K562 (cell line): Measurements from ENCODE around the gene REXO2. TPM values are rescaled to one million over a fixed set of nuclear protein-coding genes. Genes with fewer than 3 reads are reported as not detected.

Source experiments
- ATAC-seq: fragments of 200-7000 bp; cut with Tn5 transposase; 3 replicates; pipeline ENCODE4 v1.9.1; 2020; ENCODE audit warnings: moderate library complexity
- BruUV-seq: library from RNA; stranded (reverse); fragments of 400-500 nt; replicated peaks from 2 replicates; lab custom pipeline; 2021; lab: Mats Ljungman, UMichigan
- CTCF ChIA-PET: fragments of 300-600 bp; formaldehyde crosslinking; extraction: SDS; loops from one replicate; lab custom pipeline; 2021; ENCODE audit warnings: low intra/inter-chr PET ratio; lab: Yijun Ruan, JAX
- POLR2A ChIA-PET: fragments of 300-600, 350-650 bp; sonication (Branson Sonifier 250); formaldehyde crosslinking; extraction: SDS; loops from one replicate; lab custom pipeline; 2021; ENCODE audit warnings: antibody characterized with exemption, inconsistent platforms; lab: Yijun Ruan, JAX
- DNase-seq, 4 experiments: peaks; one replicate each; pipeline versions ENCODE4 v3.0.0 to v3.0.0-alpha.2; 2011 to 2018; ENCODE audit warnings: low spot score in 3 of 4, mixed read lengths in 3 of 4; ENCODE audit errors: extremely low read depth in 1 of 4
- FAIRE-seq: peaks from 2 replicates; lab custom pipeline; 2011; peaks lifted over from hg19 to GRCh38; lab: Jason Lieb, UNC
- H2AFZ ChIP-seq: 2 replicates; pipeline ENCODE4 v1.6.0; 2011; ENCODE audit warnings: low read depth, low read length, control low read depth, inconsistent platforms
- H3K27ac ChIP-seq: fragments of 200-600 bp; 3 replicates; pipeline ENCODE4 v1.8.0; 2011; ENCODE audit warnings: low read depth, mild to moderate bottlenecking, control low read depth, inconsistent platforms, low read length, moderate library complexity, mixed read lengths; ENCODE audit errors: extremely low read depth
- H3K27me3 ChIP-seq, 2 experiments: fragments of 300-600 bp in 1 of 2; 2 replicates in 1 of 2; 3 replicates in 1 of 2; pipeline versions ENCODE4 v1.6.0 to v1.8.0; 2011; ENCODE audit warnings: inconsistent platforms in 2 of 2, low read length in 2 of 2, mild to moderate bottlenecking in 1 of 2, mixed read lengths in 1 of 2, moderate library complexity in 1 of 2; ENCODE audit not compliant: control insufficient read depth in 2 of 2, insufficient read depth in 2 of 2
- H3K36me3 ChIP-seq: fragments of 300-600 bp; 3 replicates; pipeline ENCODE4 v1.8.0; 2011; ENCODE audit warnings: mild to moderate bottlenecking, low read length, inconsistent platforms; ENCODE audit not compliant: control insufficient read depth, insufficient read depth
- H3K4me1 ChIP-seq, 2 experiments: fragments of 200-600 bp in 1 of 2; replicated peaks in 1 of 2; 2 replicates in 1 of 2; 3 replicates in 1 of 2; pipeline versions ENCODE4 v1.5.1 to v1.8.0; 2011; ENCODE audit warnings: inconsistent platforms in 2 of 2, low read length in 2 of 2, mild to moderate bottlenecking in 1 of 2, mixed read lengths in 1 of 2, moderate library complexity in 1 of 2; ENCODE audit not compliant: control insufficient read depth in 2 of 2, insufficient read depth in 2 of 2
- H3K4me2 ChIP-seq: 2 replicates; pipeline ENCODE4 v1.6.1; 2011; ENCODE audit warnings: low read length, control low read depth, inconsistent platforms, mixed read lengths; ENCODE audit not compliant: insufficient read depth
- H3K4me3 ChIP-seq: fragments of 200-600 bp; sonication (generic), shearing (Covaris generic); 2 replicates; pipeline ENCODE4 v1.5.1; 2016; ENCODE audit warnings: control low read depth, inconsistent platforms
- H3K79me2 ChIP-seq: fragments of 200-600 bp; 3 replicates; pipeline ENCODE4 v1.8.0; 2011; ENCODE audit warnings: low read length, inconsistent platforms; ENCODE audit not compliant: control insufficient read depth, insufficient read depth
- H3K9ac ChIP-seq, 2 experiments: 2 replicates each; pipeline versions ENCODE4 v1.6.0 to v1.6.1; 2011; ENCODE audit warnings: low read depth in 2 of 2, low read length in 2 of 2, control low read depth in 1 of 2, inconsistent platforms in 1 of 2, mild to moderate bottlenecking in 1 of 2, mixed read lengths in 1 of 2; ENCODE audit not compliant: insufficient read depth in 1 of 2
- H3K9me1 ChIP-seq: one replicate; pipeline ENCODE4 v1.6.0; 2011; ENCODE audit warnings: inconsistent platforms, mild to moderate bottlenecking, low read length, moderate library complexity; ENCODE audit not compliant: control insufficient read depth, insufficient read depth
- H3K9me3 ChIP-seq: replicated peaks from 2 replicates; pipeline ENCODE4 v1.5.1; 2011; ENCODE audit warnings: low read depth, low read length, inconsistent platforms; ENCODE audit not compliant: control insufficient read depth, insufficient read depth
- H4K20me1 ChIP-seq: replicated peaks from 2 replicates; pipeline ENCODE4 v1.6.1; 2011; ENCODE audit warnings: low read length, inconsistent platforms, mixed read lengths; ENCODE audit not compliant: control insufficient read depth, insufficient read depth
- ATF1 ChIP-seq, 2 experiments: fragments of 450-650 bp in 1 of 2; IDR thresholded peaks; 2 replicates each; pipeline ENCODE4 v1.6.1; 2016; ENCODE audit warnings: missing compliant biosample characterization in 1 of 2, missing genetic modification characterization in 1 of 2
- ATF3 ChIP-seq, 2 experiments: fragments of 450-650 bp in 1 of 2; sonication (generic) in 1 of 2; formaldehyde crosslinking in 1 of 2; IDR thresholded peaks in 1 of 2; conservative IDR thresholded peaks in 1 of 2; 2 replicates each; pipeline versions ENCODE4 v1.6.1 to v1.8.1; 2016 to 2023; ENCODE audit warnings: mild to moderate bottlenecking in 2 of 2, moderate library complexity in 2 of 2, inconsistent platforms in 1 of 2, missing genetic modification reagents in 1 of 2
- FUS ChIP-seq: fragments of 200-400 bp; formaldehyde crosslinking; optimal IDR thresholded peaks from 2 replicates; pipeline ENCODE3; 2017; ENCODE audit warnings: low read depth, low read length
- GATA2 ChIP-seq: sonication (generic); formaldehyde crosslinking; IDR thresholded peaks from 2 replicates; pipeline ENCODE4 v1.4.0; 2020; ENCODE audit warnings: mild to moderate bottlenecking, missing genetic modification reagents
- HIVEP1 ChIP-seq: fragments of 250-450 bp; sonication (Bioruptor Pico); IDR thresholded peaks from 2 replicates; pipeline ENCODE4 v1.4.0; 2020; ENCODE audit warnings: mild to moderate bottlenecking
- KAT8 ChIP-seq: fragments of 450-650 bp; IDR thresholded peaks from 2 replicates; pipeline ENCODE4 v1.6.1; 2016; ENCODE audit warnings: low read depth, mild to moderate bottlenecking
- NCOA6 ChIP-seq: fragments of 450-650 bp; IDR thresholded peaks from 2 replicates; pipeline ENCODE4 v1.6.1; 2017; ENCODE audit warnings: mild to moderate bottlenecking
- NR4A1 ChIP-seq, 2 experiments: fragments of 250-450 bp in 1 of 2; fragments of 450-650 bp in 1 of 2; sonication (Bioruptor Pico) in 1 of 2; IDR thresholded peaks; 2 replicates each; pipeline versions ENCODE4 v1.4.0 to v1.6.1; 2016 to 2020; ENCODE audit warnings: mild to moderate bottlenecking in 2 of 2, missing compliant biosample characterization in 1 of 2, missing genetic modification characterization in 1 of 2, moderate library complexity in 1 of 2
- PHB ChIP-seq: fragments of 250-450 bp; sonication (Bioruptor Pico); IDR thresholded peaks from 2 replicates; pipeline ENCODE4 v1.5.0; 2021
- TEAD4 ChIP-seq, 2 experiments: sonication (generic) in 1 of 2; formaldehyde crosslinking in 1 of 2; IDR thresholded peaks; 2 replicates each; pipeline versions ENCODE4 v1.6.1 to v1.8.0; 2012 to 2022; ENCODE audit warnings: borderline replicate concordance in 1 of 2, inconsistent platforms in 1 of 2, low read length in 1 of 2, mild to moderate bottlenecking in 1 of 2, missing genetic modification reagents in 1 of 2
- ZNF134 ChIP-seq: fragments of 250-450 bp; sonication (Bioruptor Pico); conservative IDR thresholded peaks from 2 replicates; pipeline ENCODE4 v1.4.0; 2020
- ZNF143 ChIP-seq: sonication (generic); formaldehyde crosslinking; IDR thresholded peaks from 2 replicates; pipeline ENCODE4 v1.9.0; 2022; ENCODE audit warnings: mild to moderate bottlenecking, missing genetic modification reagents
- WGBS: fragments of 100-300 bp; shearing (Covaris generic); methylation state at CpG from one replicate; pipeline ENCODE4 v1.1.6; 2016; ENCODE audit warnings: low coverage, mixed read lengths; ENCODE audit not compliant: insufficient coverage; ENCODE audit errors: missing lambda C conversion rate; 5-methylcytosine and 5-hydroxymethylcytosine counted together
- in situ Hi-C: fragments of 300-500 bp; cut with MboI; formaldehyde crosslinking; loops from 4 replicates; pipeline ENCODE4 v1.15.0; 2018; ENCODE audit warnings: inconsistent platforms, mixed read lengths
- intact Hi-C: fragments of 100-400 bp; cut with micrococcal nuclease; formaldehyde crosslinking; loops from 2 replicates; pipeline ENCODE4 v1.14.2; 2022
- polyA plus RNA-seq, 8 experiments: library from polyadenylated mRNA; depleted of rRNA in 4 of 8; stranded (reverse) in 5 of 8; unstranded in 3 of 8; fragments of >200 nt; fragmentation: Nextera tagmentation in 2 of 8; fragmentation: Illumina TruSeq in 1 of 8; extraction: Ambion mirVana in 2 of 8; extraction: Trizol in 1 of 8; gene quantifications; 2 replicates each; pipeline versions ENCODE4 v1.2.1 to v1.2.3, GENCODE V29; 2011 to 2014; ENCODE audit warnings: inconsistent platforms in 1 of 8, missing spikeins in 1 of 8
- total RNA-seq, 7 experiments: library from RNA; depleted of rRNA in 6 of 7; stranded (reverse); fragments of >200 nt in 6 of 7; fragmentation: Illumina TruSeq in 2 of 7; extraction: Trizol in 2 of 7; gene quantifications; 2 replicates each; pipeline versions ENCODE4 v1.2.1 to v1.2.3, GENCODE V29; 2011 to 2021; ENCODE audit warnings: low replicate concordance in 1 of 7
- TF ChIP-seq, protein P1 (sequence below): fragments of 250-450 bp; sonication (Bioruptor Pico); IDR thresholded peaks from 2 replicates; pipeline ENCODE4 v1.5.0; 2021

Gene REXO2
- total and polyA plus RNA-seq, 9 of the 15 experiments (the other 6 are each of a cell fraction or from before 2014, with no cell fraction given): 143 to 370 (median 193) TPM

DNA sequence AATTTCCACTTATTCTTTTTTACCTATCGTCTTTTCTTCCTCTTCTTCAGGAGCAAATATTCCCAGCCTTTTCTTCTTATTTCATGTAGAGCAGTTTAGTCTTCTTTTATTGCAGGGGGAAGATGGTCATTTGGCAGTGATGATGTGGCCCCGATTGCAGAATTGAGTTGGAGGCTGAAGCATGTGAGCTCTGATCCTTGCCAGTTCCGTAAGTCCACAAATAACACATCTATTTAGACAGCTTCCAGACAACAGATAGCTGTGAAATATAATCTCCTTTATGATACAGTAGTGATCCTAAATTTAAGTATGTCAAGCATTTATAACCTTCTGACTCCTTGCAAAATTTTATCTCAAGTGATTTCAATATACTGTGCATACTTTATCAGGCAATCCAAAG lies 27.5 kb downstream of the REXO2 start:
- no TSS peak for BruUV-seq
- CTCF ChIA-PET: no interaction called here

More for the DNA sequence above, 27.5 kb downstream of the REXO2 start:
- Histone ChIP-seq H3K4me1 (no peaks in the 10 kb centered on the region), H2AFZ (no peak overlapping the region), H3K4me2 (no peak overlapping the region), H3K36me3 (no peaks in the 10 kb centered on the region), H3K27me3 (no peaks in the 10 kb centered on the region), H3K9me1 (no peaks in the 10 kb centered on the region), H3K27ac (no peak overlapping the region), H3K9ac (no peak overlapping the region), H3K79me2 (no peaks in the 10 kb centered on the region), H4K20me1 (no peaks in the 10 kb centered on the region), H3K9me3 (no peaks in the 10 kb centered on the region), H3K4me3 (no peak overlapping the region)
- POLR2A ChIA-PET: no interaction called here
- FAIRE-seq: no peak
- intact Hi-C loops: no loop called here
- no peak for ATAC-seq
- in situ Hi-C loops: no loop called here
- no peak for DNase-seq
- TF ChIP-seq NR4A1 (CRISPR knock-in tag; IDR thresholded peaks at IDR 0.05) (no peak), NR4A1 (tag; IDR thresholded peaks at IDR 0.05) (no peak), ZNF134 (no peak), NCOA6 (no peak), GATA2 (CRISPR knock-in tag) (no peak), KAT8 (no peak), ZNF143 (CRISPR knock-in tag) (no peak), PHB (no peak), TEAD4 (IDR thresholded peaks at IDR 0.05; ENCODE audit: low read length) (no peak), TEAD4 (CRISPR knock-in tag; IDR thresholded peaks at IDR 0.05; ENCODE audit: borderline replicate concordance) (no peak), ATF1 (CRISPR knock-in tag; IDR thresholded peaks at IDR 0.05) (no peak), ATF1 (tag; IDR thresholded peaks at IDR 0.05) (no peak), HIVEP1 (CRISPR knock-in tag) (no peak), ATF3 (IDR thresholded peaks at IDR 0.05) (no peak), ATF3 (CRISPR knock-in tag; conservative IDR thresholded peaks at IDR 0.05) (no peak), FUS (no peak)
- TF ChIP-seq, protein P1, sequence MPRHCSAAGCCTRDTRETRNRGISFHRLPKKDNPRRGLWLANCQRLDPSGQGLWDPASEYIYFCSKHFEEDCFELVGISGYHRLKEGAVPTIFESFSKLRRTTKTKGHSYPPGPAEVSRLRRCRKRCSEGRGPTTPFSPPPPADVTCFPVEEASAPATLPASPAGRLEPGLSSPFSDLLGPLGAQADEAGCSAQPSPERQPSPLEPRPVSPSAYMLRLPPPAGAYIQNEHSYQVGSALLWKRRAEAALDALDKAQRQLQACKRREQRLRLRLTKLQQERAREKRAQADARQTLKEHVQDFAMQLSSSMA (CRISPR knock-in tag): no peak
- 56% methylated on average over 3 of the region's 3 CpGs for WGBS
